HUDEP-2 (cell line): ENCODE measurements around the gene SPANXB1.
"Not testable (repeated sequence)": the region's sequence is repeated elsewhere in the genome, so short reads cannot be mapped to it uniquely, and the experiment has no call there.

Source experiments
- DNase-seq, 76 experiments: peaks; one replicate each; lab custom pipeline; 2025; ENCODE audit not compliant: unreplicated experiment in 76 of 76; lab: John Stamatoyannopoulos, UW

SPANXB1 gene, protein sequence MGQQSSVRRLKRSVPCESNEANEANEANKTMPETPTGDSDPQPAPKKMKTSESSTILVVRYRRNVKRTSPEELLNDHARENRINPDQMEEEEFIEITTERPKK

DNA sequence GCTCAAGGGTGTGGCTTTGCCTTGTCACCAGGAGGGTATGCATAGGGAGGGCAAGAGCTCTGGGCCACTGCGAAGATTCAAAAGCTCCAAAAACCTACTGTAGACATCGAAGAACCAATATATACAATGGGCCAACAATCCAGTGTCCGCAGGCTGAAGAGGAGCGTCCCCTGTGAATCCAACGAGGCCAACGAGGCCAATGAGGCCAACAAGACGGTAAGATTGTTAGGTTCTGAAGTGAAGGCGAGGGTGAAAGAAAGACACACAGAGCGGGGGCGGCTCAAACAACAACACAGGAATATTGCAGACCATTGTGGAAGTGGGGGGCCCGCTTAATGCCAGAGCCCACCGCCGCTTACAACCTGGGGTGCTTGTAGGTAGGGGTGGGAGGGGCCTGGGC lies at the start of gene SPANXB1:
SPANXB1 (plus strand) TSS at position 27 of the 400 bp plus-strand sequence; CDS start at position 127, 100 bp downstream.
- DNase-seq: not testable (repeated sequence)

DNA sequence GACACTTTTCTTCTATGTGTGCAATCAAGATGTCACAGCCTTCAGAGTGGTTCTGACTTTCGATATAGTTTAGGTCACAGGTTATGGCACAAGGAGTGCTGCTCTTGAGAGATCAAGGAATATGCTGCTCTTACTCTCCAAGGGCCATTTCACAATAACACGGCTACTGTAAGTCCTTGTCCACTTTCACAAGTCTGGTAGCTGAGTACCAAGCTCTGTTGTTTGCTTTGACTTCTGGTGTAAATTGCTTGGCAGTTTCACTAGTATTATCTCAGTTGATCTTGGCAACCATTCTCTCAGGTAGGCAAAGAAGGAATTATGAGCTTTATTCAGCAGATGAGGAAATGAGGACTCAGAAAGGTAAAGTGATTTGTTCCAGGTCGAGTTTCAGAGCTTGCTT lies 35.4 kb upstream of the SPANXB1 start:
- no peak for DNase-seq

DNA sequence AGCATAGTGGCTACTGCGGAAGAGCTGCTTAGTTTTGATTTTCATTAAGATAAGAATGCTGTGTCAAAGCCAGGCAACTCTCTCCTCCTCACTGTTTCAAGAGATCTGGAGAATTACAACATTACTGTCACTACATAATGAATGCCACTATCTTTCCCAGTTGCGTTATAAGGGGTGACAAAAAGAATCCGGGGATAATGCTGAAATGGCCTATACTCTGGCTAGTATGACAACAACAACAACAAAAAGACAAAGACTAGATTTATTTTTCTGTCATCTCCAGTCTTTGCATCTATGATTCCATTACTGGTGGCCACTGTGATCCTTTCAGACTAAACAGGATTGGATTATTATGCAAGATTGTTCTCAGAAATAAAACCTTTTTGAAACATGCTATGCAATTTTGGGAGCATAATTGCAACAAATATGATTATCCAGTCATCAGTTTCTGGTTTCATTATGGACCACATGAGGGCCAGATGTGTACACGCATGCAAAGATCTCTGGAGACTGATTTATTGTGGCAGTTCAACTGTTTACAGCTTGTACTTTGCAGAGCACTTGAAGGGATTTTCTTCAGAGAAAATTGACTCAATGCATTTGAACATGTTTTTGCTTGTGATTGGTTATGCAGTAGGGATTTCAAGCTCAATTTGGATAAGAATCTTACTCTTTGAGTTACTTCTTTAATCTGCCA lies 31.1 kb upstream of the SPANXB1 start:
- DNase-seq: no peak

DNA sequence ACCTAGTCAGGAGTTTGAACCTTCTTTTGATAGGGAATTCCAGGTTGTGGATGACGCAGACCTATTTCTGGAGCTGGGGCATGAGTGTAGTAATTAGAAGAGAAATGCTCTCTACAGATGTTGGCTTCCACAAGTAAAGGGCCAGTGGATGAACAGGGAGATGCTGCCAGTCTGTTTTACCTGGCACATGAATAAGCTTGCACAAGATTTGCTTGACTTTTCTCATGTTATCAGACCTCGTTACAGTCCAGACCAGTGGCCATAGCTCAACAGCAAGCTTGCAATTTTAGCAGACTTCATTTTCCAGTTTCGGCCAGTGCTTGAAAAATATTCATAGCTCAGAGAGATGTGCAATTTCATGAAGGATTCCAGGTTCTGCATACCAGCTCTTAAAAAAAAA lies 26.9 kb upstream of the SPANXB1 start:
- DNase-seq: no peak

DNA sequence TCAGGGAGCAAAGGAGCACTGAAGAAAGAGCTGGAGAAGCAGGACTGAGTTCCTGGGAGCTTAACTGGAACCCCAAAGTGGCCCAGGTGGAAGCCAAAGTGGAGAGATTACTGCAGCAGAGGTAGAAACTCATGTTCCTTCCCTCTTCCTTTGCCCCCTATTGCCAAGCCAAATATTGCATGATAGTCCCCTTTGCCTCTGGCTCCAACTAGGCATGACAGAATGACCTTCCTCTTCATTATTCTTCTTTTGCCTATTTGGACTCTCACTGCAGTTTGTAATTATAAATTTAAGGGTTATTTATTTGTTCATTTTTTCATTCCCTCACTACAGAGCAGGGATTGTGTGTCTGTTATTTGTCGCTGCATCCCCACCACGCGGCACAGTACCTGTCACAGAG lies 22.1 kb upstream of the SPANXB1 start:
- DNase-seq: no peak

DNA sequence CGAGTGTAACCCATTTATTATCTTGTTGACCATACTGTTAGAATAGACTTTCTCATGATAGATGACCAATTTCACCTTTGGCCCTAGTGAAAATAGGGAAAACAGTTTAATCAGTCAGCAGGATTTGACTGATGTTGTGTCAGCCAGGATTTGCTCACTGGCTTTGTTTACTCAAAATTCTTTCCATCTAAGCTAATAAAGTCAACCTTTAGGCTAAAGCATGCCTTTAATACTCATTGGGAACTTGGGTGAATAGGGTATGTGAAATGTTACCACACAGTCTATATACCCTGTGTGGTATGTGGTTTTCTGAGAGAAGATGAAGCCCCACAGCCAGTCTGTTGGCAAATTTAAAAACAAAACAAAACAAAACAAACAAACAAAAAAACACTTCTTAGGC lies 18.7 kb upstream of the SPANXB1 start:
- no peak for DNase-seq

DNA sequence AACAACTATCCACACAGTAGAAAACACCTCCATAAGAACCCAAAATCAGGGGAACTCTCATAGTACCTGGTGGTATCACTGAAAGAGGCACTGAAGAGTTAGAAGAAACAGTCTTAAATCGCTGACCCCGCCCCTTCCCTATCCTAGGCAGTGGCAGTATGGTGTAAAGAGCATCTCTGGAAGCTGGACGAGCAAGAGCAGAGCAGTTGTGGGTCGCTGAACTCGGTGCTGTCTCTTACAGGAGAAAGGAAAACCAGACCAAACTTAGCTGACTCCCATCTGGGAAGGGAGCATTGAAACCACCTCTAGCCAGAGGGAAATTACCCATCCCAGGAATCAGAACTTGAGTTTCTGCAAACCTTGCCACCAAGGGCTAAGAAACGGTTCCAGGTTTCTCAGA lies 2.8 kb downstream of the SPANXB1 start:
- DNase-seq: not testable (repeated sequence)

DNA sequence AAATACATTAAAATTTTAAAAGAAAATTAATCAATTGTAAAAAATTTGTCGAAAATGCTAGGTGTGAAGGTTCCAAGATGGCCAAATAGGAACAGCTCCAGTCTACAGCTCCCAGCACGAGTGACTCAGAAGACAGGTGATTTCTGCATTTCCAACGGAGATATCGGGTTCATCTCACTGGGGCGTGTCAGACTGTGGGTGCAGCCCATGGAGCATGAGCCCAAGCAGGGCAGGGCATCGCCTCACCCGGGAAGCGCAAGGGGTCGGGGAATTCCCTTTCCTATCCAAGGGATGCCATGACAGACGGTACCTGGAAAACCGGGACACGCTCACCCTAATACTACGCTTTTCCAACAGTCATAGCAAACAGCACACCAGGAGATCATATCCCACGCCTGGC lies 41.9 kb downstream of the SPANXB1 start:
- DNase-seq: not testable (repeated sequence)

DNA sequence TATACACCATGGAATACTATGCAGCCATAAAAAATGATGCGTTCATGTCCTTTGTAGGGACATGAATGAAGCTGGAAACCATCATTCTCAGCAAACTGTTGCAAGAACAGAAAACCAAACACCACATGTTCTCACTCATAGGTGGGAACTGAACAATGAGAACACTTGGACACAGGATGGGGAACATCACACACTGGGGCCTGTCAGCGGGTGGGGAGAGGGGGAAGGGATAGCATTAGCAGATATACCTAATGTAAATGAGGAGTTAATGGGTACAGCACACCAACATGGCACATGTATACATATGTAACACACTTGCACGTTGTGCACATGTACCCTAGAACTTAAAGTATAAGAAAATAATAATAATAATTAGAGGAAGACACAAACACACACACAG lies 47.5 kb downstream of the SPANXB1 start:
- not testable (repeated sequence) for DNase-seq

DNA sequence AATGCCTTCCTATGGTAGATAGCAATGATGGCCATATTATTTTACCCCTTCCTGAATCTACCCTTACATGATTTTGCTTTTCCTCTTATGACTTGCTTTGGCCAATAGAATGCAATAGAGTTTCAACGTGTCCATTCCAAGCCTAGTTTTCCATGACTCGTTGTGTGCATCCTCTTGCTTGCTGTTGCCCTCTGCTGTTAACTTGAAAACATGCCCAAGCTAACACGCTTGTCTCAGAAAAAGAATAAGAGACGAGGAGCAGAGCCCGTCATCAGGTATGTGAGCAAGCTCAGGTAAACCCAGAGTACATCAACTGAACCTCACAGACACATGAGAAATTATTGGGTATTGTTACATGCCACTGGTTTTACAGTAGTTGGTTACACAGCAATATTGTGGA lies 49.7 kb downstream of the SPANXB1 start:
- DNase-seq: not testable (repeated sequence)
